Activated B cell treated with CpG ODN at 0.5 μM for 24 hours (primary cell): Measurements from ENCODE around the gene SEMA3C. TPM values are rescaled to one million over a fixed set of nuclear protein-coding genes. Genes with fewer than 3 reads are reported as not detected.

Experiments used
- ATAC-seq: fragments of 200-7000 bp; cut with Tn5 transposase; one replicate; pipeline ENCODE4 v1.10.0; 2021; ENCODE audit warnings: low read depth, mild to moderate bottlenecking, moderate library complexity
- CTCF ChIA-PET: fragments of 350-600 bp; sonication (Branson Sonifier 250); formaldehyde crosslinking; loops from one replicate; lab custom pipeline; 2021; ENCODE audit warnings: antibody characterized with exemption; lab: Charles Lee
- POLR2A ChIA-PET: fragments of 350-600 bp; sonication (Branson Sonifier 250); formaldehyde crosslinking; loops from one replicate; lab custom pipeline; 2021; ENCODE audit warnings: antibody characterized with exemption; lab: Charles Lee
- DNase-seq: peaks from one replicate; pipeline ENCODE4 v3.0.0; 2022
- H3K27ac Mint-ChIP-seq: one replicate; pipeline ENCODE4 v1.8.0; 2020; ENCODE audit warnings: mixed read lengths
- H3K27me3 Mint-ChIP-seq: one replicate; pipeline ENCODE4 v1.8.0; 2021; ENCODE audit warnings: mixed read lengths
- H3K36me3 Mint-ChIP-seq: one replicate; pipeline ENCODE4 v1.8.0; 2021; ENCODE audit warnings: low read depth, mixed read lengths
- H3K4me1 Mint-ChIP-seq: one replicate; pipeline ENCODE4 v1.8.0; 2021; ENCODE audit warnings: mixed read lengths
- H3K4me3 Mint-ChIP-seq: one replicate; pipeline ENCODE4 v1.8.0; 2020; ENCODE audit warnings: mild to moderate bottlenecking, mixed read lengths
- H3K9me3 Mint-ChIP-seq: one replicate; pipeline ENCODE4 v1.8.0; 2020; ENCODE audit warnings: mixed read lengths
- CTCF ChIP-seq: fragments of 200-600 bp; IDR thresholded peaks from one replicate; pipeline ENCODE4 v1.8.0; 2022; ENCODE audit warnings: antibody characterized with exemption, mild to moderate bottlenecking
- intact Hi-C: fragments of 100-400 bp; cut with micrococcal nuclease; formaldehyde crosslinking; loops from one replicate; pipeline ENCODE4 v1.15.1; 2024
- total RNA-seq: library from RNA; stranded (reverse); gene quantifications from 2 replicates; pipeline ENCODE4 v1.2.3, GENCODE V29; 2022

The SEMA3C gene
- total RNA-seq, 1 donor from 2014 or later, result not detected

DNA sequence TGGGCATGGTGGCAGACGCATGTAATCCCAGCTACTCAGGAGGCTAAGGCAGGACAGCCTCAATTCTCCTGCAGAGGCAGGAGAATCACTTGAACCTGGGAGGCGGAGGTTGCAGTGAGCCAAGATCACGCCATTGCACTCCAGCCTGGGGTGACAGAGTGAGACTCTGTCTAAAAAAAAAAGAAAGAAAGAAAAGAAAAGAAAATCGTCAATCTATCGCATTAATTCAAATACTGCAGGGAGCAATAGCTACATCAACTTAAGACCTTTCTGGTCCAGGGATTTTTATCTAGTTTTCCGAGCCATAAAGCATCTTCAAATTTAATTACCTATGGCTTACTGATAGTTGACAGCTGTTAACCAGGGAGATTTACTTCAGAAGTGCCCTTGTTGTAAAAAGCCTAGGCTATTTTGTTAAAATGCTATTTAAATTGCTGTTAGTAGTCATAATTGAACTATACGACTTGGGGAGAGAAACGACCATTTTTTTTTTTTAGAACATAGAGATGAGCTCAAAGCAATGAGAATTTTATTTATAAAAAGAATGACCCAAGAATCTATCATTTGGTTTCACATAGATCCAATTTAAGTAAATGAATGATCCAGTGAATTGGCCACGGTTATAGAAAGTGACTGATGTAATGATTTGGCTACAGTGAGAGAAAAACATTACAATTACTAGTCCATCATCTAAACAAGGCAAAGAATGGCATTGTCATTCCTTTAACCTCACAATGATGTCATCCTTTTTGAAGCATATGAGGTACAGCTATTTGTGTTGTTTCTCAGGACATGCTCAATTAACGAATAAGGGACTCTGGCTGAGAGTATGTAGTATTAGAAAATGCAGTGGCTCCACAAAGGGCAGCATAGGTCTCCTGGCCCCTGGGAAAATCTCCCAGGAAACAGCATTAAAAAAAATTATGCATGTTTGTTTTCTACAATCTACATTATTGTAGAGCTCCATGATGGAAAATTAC is 85.3 kb downstream of the SEMA3C start:
- Mint-ChIP-seq H3K9me3 (no peaks in the 10 kb centered on the region), H3K27ac (no peak overlapping the region), H3K4me3 (no peak overlapping the region), H3K4me1 (no peaks in the 10 kb centered on the region), H3K36me3 (no peaks in the 10 kb centered on the region), H3K27me3 (no peaks in the 10 kb centered on the region)
- intact Hi-C loops, result no loop called here
- ChIA-PET CTCF (no interaction called here), POLR2A (no interaction called here)
- no peak for TF ChIP-seq CTCF
- ATAC-seq, result no peak
- DNase-seq, result no peak

GRCh38 chr7:80832006-80832405 is 86.8 kb downstream of the SEMA3C start:
- no peak for DNase-seq
- Mint-ChIP-seq H3K27me3 (no peaks in the 10 kb centered on the region), H3K27ac (no peak overlapping the region), H3K4me1 (no peaks in the 10 kb centered on the region), H3K36me3 (no peaks in the 10 kb centered on the region), H3K4me3 (no peak overlapping the region), H3K9me3 (no peaks in the 10 kb centered on the region)
- POLR2A ChIA-PET, result no interaction called here
- no peak for TF ChIP-seq CTCF
- intact Hi-C loops, result no loop called here
- ATAC-seq, result no peak
- CTCF ChIA-PET, result no interaction called here

DNA sequence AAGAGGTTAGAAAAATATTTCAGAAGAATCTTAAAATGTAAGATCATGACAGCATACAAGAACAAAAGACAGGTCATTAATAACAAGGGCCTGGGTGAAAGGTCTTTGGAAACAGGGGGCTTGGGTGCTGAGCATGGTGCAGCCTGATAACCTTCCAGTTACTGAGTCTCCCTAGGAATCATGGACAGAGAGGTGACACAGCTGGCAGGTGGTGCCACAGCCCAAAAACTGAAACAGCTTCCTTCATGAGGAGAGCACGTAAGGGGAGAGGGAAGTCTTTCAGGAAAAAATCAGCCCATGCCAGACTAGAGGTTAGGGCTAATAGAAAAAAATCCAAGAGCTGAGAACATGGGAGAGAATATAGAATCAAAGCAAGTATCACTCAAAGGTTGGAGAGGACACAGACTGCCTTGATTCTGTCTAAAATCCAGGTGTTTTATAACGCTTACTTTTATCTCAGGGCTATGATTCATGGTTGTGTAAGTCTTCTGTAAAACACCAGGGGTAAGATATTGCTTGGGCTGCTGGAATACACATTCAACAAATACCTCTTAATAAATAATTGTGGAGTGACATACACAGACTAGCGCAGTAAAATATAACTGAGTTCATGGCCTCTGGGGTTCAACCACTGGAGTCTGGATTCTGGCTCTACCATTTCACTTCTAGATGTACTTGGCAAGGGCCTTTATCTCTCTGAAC is 88.1 kb downstream of the SEMA3C start:
- Mint-ChIP-seq H3K27me3 (no peaks in the 10 kb centered on the region), H3K4me1 (no peaks in the 10 kb centered on the region), H3K9me3 (no peaks in the 10 kb centered on the region), H3K36me3 (no peaks in the 10 kb centered on the region), H3K27ac (no peak overlapping the region), H3K4me3 (no peak overlapping the region)
- ChIA-PET POLR2A (no interaction called here), CTCF (no interaction called here)
- no peak for ATAC-seq
- no peak for TF ChIP-seq CTCF
- DNase-seq, result no peak
- intact Hi-C loops, result no loop called here

GRCh38 chr7:80830010-80830409 is 88.8 kb downstream of the SEMA3C start:
- Mint-ChIP-seq H3K36me3 (no peaks in the 10 kb centered on the region), H3K4me1 (no peaks in the 10 kb centered on the region)

More at GRCh38 chr7:80830010-80830409, 88.8 kb downstream of the SEMA3C start:
- no peak overlapping the region for H3K4me3 Mint-ChIP-seq
- no peak for ATAC-seq
- TF ChIP-seq CTCF, result no peak
- no peak for DNase-seq
- ChIA-PET POLR2A (no interaction called here), CTCF (no interaction called here)
- H3K9me3 Mint-ChIP-seq, result no peaks in the 10 kb centered on the region
- no peak overlapping the region for H3K27ac Mint-ChIP-seq
- H3K27me3 Mint-ChIP-seq, result no peaks in the 10 kb centered on the region
- intact Hi-C loops, result no loop called here
